Transverse colon (tissue), 3 donors: Measurements from ENCODE around the gene LIPJ.

Experiments
- POLR2A ChIP-seq: fragments of 450-650 bp; IDR thresholded peaks from one replicate; pipeline ENCODE4 v1.6.1; 2016; ENCODE audit warnings: antibody characterized with exemption, mild to moderate bottlenecking, moderate library complexity
- TF ChIP-seq, protein P1 (sequence below), 5 experiments: fragments of 200-600 bp in 3 of 5; fragments of 450-650 bp in 2 of 5; sonication (generic) in 3 of 5; IDR thresholded peaks; 1 replicate in 2 of 5; 2 replicates in 3 of 5; pipeline ENCODE4 v1.5.1; 2016 to 2017; ENCODE audit warnings: antibody characterized with exemption in 5 of 5, inconsistent platforms in 3 of 5, mild to moderate bottlenecking in 2 of 5, moderate library complexity in 1 of 5

DNA sequence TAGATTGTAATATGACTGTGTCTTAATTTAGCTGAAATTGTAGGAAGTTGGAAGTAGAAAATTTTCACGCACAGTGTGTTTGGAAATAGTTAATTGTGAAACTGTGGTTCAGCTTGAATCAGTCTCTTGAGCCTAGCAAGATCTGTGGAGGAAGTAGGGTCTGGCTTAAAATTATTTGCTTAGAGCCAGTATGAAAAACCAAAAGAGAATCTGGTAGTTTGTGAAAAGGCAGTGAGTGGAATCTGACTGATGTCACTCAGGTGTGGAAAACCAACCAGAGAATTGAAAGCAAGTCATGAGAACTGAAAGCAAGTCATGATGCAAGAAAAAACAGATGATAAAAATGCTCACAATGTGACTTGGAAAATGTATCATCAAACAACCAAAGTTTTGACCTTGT is 11.5 kb downstream of the LIPJ start:
- TF ChIP-seq, protein P1, sequence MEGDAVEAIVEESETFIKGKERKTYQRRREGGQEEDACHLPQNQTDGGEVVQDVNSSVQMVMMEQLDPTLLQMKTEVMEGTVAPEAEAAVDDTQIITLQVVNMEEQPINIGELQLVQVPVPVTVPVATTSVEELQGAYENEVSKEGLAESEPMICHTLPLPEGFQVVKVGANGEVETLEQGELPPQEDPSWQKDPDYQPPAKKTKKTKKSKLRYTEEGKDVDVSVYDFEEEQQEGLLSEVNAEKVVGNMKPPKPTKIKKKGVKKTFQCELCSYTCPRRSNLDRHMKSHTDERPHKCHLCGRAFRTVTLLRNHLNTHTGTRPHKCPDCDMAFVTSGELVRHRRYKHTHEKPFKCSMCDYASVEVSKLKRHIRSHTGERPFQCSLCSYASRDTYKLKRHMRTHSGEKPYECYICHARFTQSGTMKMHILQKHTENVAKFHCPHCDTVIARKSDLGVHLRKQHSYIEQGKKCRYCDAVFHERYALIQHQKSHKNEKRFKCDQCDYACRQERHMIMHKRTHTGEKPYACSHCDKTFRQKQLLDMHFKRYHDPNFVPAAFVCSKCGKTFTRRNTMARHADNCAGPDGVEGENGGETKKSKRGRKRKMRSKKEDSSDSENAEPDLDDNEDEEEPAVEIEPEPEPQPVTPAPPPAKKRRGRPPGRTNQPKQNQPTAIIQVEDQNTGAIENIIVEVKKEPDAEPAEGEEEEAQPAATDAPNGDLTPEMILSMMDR (IDR thresholded peaks at IDR 0.05): no peak
- TF ChIP-seq POLR2A: no peak
